Upper lobe of left lung (tissue), 6 donors: Measurements from ENCODE around the gene CASP10. TPM values are rescaled to one million over a fixed set of nuclear protein-coding genes. Genes with fewer than 3 reads are reported as not detected.
A peak's percentile ranks its signal among the peaks of the same experiment; 100 is the strongest.
"Not testable (repeated sequence)": the region's sequence is repeated elsewhere in the genome, so short reads cannot be mapped to it uniquely, and the experiment has no call there.

Source experiments
- ATAC-seq, 2 donors: fragments of 200-7000 bp; cut with Tn5 transposase; one replicate each; pipeline ENCODE4 v1.9.1; 2022; ENCODE audit warnings: mild to moderate bottlenecking in 2 of 2, moderate library complexity in 2 of 2; ENCODE audit not compliant: low FRiP score in 2 of 2
- DNase-seq, 2 donors: peaks; one replicate each; pipeline ENCODE4 v3.0.0-alpha.2; 2019 to 2020
- H3K27ac ChIP-seq, 4 donors: fragments of 200-600 bp; sonication (generic); one replicate each; pipeline ENCODE4 v1.5.1; 2016 to 2019
- H3K27me3 ChIP-seq, 4 donors: fragments of 200-600 bp; sonication (generic); one replicate each; pipeline ENCODE4 v1.5.1; 2017 to 2019
- H3K36me3 ChIP-seq, 4 donors: fragments of 200-600 bp; sonication (generic); one replicate each; pipeline ENCODE4 v1.5.1; 2016 to 2019
- H3K4me1 ChIP-seq, 4 donors: fragments of 200-600 bp; sonication (generic); one replicate each; pipeline ENCODE4 v1.5.1; 2018 to 2019
- H3K4me3 ChIP-seq, 4 donors: fragments of 200-600 bp; sonication (generic); one replicate each; pipeline ENCODE4 v1.5.1; 2017 to 2019; ENCODE audit warnings: mild to moderate bottlenecking in 2 of 4, moderate library complexity in 1 of 4
- H3K9me3 ChIP-seq, 4 donors: fragments of 200-600 bp; sonication (generic); one replicate each; pipeline ENCODE4 v1.5.1; 2018 to 2019
- EP300 ChIP-seq, 4 donors: sonication (generic); formaldehyde crosslinking; IDR thresholded peaks; one replicate each; pipeline ENCODE4 v1.5.1; 2017; ENCODE audit warnings: antibody characterized with exemption in 4 of 4, control low read depth in 2 of 4
- POLR2A ChIP-seq, 4 donors: fragments of 450-650 bp; IDR thresholded peaks; one replicate each; pipeline ENCODE4 v1.5.1; 2016 to 2017; ENCODE audit warnings: antibody characterized with exemption in 4 of 4, mild to moderate bottlenecking in 2 of 4
- POLR2AphosphoS5 ChIP-seq, 2 donors: sonication (generic); formaldehyde crosslinking; IDR thresholded peaks; one replicate each; pipeline ENCODE4 v1.5.1; 2017; ENCODE audit warnings: antibody characterized with exemption in 2 of 2
- WGBS, 2 donors: methylation state at CpG; one replicate each; pipeline ENCODE4 v1.1.5; 2017 to 2018; 5-methylcytosine and 5-hydroxymethylcytosine counted together
- total RNA-seq, 6 donors: library from RNA; depleted of rRNA in 4 of 6; stranded (reverse); fragments of >200 nt in 4 of 6; gene quantifications; one replicate each; pipeline versions ENCODE4 v1.1.0 to v1.2.1, GENCODE V29; 2016 to 2021
- TF ChIP-seq, protein P1 (sequence below), 6 experiments: fragments of 450-650 bp in 4 of 6; fragments of 200-600 bp in 2 of 6; sonication (generic) in 2 of 6; IDR thresholded peaks; one replicate each; pipeline ENCODE4 v1.5.1; 2016 to 2019; ENCODE audit warnings: antibody characterized with exemption in 6 of 6
- donor health status: DM: no; HTN: no; CAD: no; lungs with moderate emphysema.
- donor health status: DM: no; HTN: yes; CAD: no; lungs with severe emphysema.

Gene CASP10
- total RNA-seq, 6 donors from 2014 or later, result 21.1 to 67.1 (median 29.9) TPM

DNA sequence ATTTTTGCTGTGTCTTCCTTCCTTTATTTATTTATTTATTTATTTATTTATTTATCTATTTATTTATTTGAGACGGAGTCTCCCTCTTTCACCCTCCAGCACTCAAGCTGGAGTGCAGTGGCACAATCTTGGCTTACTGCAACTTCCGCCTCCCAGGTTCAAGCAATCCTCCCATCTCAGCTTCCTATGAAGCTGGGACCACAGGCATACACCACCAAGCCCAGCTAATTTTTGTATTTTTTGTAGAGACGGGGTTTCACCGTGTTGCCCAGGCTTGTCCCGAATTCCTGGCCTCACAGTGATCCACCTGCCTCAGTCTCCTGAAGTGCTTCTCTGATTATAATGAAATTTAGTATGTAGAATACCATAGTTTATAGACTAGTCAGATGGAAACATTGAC is 894 bp downstream of the CASP10 start:
- Histone ChIP-seq H3K4me1 (peaks cover 18 to 40% (median 28%) of the 10 kb centered on the region in 4 donors), H3K36me3 (peaks cover 0 to 22% (median 5%) of the 10 kb centered on the region in 4 donors), H3K27ac (peak overlapping the region; percentile 75 to 82 (median 80)), H3K4me3 (peak overlapping the region; percentile 30 to 61 (median 45))
- 30 to 38% methylated on average over 5 of the region's 5 CpGs for WGBS, 2 donors
- peak in 1 of 2 donors; percentile 73 for DNase-seq
- TF ChIP-seq POLR2A (IDR thresholded peaks at IDR 0.05), result peak in 1 of 4 donors; percentile 7
- TF ChIP-seq POLR2AphosphoS5 (IDR thresholded peaks at IDR 0.05), result peak in 1 of 2 donors; percentile 19
- not testable (repeated sequence) for H3K27me3 ChIP-seq, H3K9me3 ChIP-seq
- peak in 1 of 2 donors; percentile 56 for ATAC-seq

DNA sequence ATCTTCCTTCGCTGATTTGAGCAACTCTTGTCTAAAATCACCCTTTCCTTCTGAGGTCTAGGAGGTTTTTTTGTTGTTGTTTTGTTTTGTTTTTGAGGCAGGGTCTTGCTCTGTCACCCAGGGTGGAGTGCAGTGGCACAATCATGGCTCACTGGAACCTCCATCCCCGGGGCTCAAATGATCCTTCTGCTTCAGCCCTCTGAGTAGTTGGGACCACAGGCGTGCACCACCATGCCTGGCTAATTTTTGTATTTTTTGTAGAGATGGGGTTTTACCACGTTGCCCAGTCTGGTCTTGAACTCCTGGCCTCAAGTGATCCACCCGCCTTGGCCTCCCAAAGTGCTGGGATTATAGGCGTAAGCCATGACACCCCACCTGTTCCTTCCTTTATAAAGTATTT is 1.3 kb downstream of the CASP10 start:
- H3K36me3 ChIP-seq, result peaks cover 0 to 22% (median 5%) of the 10 kb centered on the region in 4 donors
- H3K9me3 ChIP-seq, H3K27me3 ChIP-seq, ATAC-seq, DNase-seq: not testable (repeated sequence)
- 42% methylated on average over 6 of the region's 6 CpGs for WGBS, 2 donors
- peaks cover 18 to 40% (median 28%) of the 10 kb centered on the region in 4 donors for H3K4me1 ChIP-seq
- peak overlapping the region; percentile 7 to 80 (median 68) for H3K27ac ChIP-seq
- peak overlapping the region in 3 of 4 donors; percentile 37 to 61 (median 53) for H3K4me3 ChIP-seq

DNA sequence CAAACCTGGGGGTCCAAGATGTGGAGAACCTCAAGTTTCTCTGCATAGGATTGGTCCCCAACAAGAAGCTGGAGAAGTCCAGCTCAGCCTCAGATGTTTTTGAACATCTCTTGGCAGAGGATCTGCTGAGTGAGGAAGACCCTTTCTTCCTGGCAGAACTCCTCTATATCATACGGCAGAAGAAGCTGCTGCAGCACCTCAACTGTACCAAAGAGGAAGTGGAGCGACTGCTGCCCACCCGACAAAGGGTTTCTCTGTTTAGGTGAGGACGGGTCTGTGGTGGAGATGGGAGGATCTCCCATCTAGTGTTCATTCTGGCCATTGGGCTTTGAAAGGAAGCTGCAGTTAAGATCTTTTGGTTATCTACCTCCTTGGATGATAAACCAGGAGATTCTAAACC is 2.9 kb downstream of the CASP10 start:
- WGBS, 2 donors, result 41 to 56% methylated on average over 4 of the region's 4 CpGs
- peaks cover 27 to 45% (median 34%) of the 10 kb centered on the region in 4 donors for H3K4me1 ChIP-seq
- TF ChIP-seq, protein P1, sequence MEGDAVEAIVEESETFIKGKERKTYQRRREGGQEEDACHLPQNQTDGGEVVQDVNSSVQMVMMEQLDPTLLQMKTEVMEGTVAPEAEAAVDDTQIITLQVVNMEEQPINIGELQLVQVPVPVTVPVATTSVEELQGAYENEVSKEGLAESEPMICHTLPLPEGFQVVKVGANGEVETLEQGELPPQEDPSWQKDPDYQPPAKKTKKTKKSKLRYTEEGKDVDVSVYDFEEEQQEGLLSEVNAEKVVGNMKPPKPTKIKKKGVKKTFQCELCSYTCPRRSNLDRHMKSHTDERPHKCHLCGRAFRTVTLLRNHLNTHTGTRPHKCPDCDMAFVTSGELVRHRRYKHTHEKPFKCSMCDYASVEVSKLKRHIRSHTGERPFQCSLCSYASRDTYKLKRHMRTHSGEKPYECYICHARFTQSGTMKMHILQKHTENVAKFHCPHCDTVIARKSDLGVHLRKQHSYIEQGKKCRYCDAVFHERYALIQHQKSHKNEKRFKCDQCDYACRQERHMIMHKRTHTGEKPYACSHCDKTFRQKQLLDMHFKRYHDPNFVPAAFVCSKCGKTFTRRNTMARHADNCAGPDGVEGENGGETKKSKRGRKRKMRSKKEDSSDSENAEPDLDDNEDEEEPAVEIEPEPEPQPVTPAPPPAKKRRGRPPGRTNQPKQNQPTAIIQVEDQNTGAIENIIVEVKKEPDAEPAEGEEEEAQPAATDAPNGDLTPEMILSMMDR (IDR thresholded peaks at IDR 0.05), result no peak
- TF ChIP-seq EP300 (IDR thresholded peaks at IDR 0.05), result no peak
- TF ChIP-seq POLR2A (IDR thresholded peaks at IDR 0.05), result no peak
- no peak for TF ChIP-seq POLR2AphosphoS5 (IDR thresholded peaks at IDR 0.05)
- H3K27ac ChIP-seq, result peak overlapping the region in 2 of 4 donors; percentile 62 to 75
- ATAC-seq (no peak), DNase-seq (no peak)
- H3K27me3 ChIP-seq, result no peaks in the 10 kb centered on the region
- H3K36me3 ChIP-seq, result peaks cover 0 to 31% (median 9%) of the 10 kb centered on the region in 4 donors
- no peaks in the 10 kb centered on the region for H3K9me3 ChIP-seq
- H3K4me3 ChIP-seq, result peak overlapping the region in 1 of 4 donors; percentile 61

DNA sequence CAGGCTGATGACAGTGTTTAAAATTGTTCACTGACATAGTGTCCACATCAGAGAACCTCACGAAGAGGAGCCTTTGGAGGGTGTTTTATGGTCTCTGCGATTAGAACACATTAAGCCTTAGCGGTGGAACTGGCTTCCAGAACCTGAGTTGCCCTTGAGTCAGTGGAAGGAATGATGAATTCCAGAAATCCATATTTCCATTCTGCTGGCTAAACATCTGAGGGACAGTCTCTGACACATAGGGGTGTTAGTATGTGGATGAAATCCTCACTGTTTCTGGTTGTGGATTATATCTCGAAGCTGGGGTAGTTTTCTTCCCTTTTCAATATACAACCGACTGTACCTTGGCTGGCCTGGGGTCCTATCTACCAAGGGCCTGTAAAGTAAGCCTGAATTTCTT is 4.0 kb downstream of the CASP10 start:
- H3K27ac ChIP-seq, result no peak overlapping the region
- no peaks in the 10 kb centered on the region for H3K27me3 ChIP-seq
- H3K4me1 ChIP-seq, result peaks cover 37 to 56% (median 42%) of the 10 kb centered on the region in 4 donors
- no peak for DNase-seq
- WGBS, 2 donors, result 79 to 88% methylated on average over 5 of the region's 5 CpGs
- no peaks in the 10 kb centered on the region for H3K9me3 ChIP-seq
- ATAC-seq, result no peak
- H3K36me3 ChIP-seq, result peaks cover 0 to 39% (median 9%) of the 10 kb centered on the region in 4 donors
- H3K4me3 ChIP-seq, result no peak overlapping the region
- TF ChIP-seq EP300 (IDR thresholded peaks at IDR 0.05) (no peak), POLR2AphosphoS5 (IDR thresholded peaks at IDR 0.05) (no peak), POLR2A (IDR thresholded peaks at IDR 0.05) (no peak)
- TF ChIP-seq, protein P1 (IDR thresholded peaks at IDR 0.05), result no peak

DNA sequence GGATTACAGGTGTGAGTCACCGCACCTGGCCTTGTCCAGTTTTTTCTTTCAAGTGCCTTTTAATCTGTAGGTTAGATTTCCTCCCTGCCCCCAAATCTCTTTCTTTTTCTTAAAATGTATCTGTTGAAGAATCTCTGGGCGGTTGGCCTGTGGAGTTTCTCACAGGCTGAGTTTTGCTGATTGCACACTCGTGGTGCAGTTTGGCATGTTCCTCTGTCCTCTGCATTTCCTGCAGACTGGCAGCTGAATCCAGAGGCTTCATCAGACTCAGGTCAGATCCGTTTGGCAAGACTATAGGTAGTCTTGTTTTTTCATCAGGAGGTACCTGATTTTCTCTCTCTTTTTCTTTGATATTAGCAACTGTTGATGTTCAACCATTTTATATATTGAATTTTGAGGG is 5.5 kb downstream of the CASP10 start:
- DNase-seq (no peak), ATAC-seq (no peak)
- Histone ChIP-seq H3K27me3 (no peaks in the 10 kb centered on the region), H3K4me1 (peaks cover 40 to 57% (median 46%) of the 10 kb centered on the region in 4 donors), H3K27ac (no peak overlapping the region), H3K36me3 (peaks cover 6 to 50% (median 12%) of the 10 kb centered on the region in 4 donors), H3K9me3 (no peaks in the 10 kb centered on the region), H3K4me3 (no peak overlapping the region)
- 96 to 97% methylated on average over 4 of the region's 4 CpGs for WGBS, 2 donors
- TF ChIP-seq POLR2A (IDR thresholded peaks at IDR 0.05), result no peak
- no peak for TF ChIP-seq EP300 (IDR thresholded peaks at IDR 0.05)
- TF ChIP-seq, protein P1 (IDR thresholded peaks at IDR 0.05), result no peak
- TF ChIP-seq POLR2AphosphoS5 (IDR thresholded peaks at IDR 0.05), result no peak
